Mesodermal cell (in vitro differentiated cells): ENCODE results near the gene TBX10. TPM values are rescaled to one million over a fixed set of nuclear protein-coding genes. Genes with fewer than 3 reads are reported as not detected.
"Not testable (repeated sequence)": the region's sequence is repeated elsewhere in the genome, so short reads cannot be mapped to it uniquely, and the experiment has no call there.

Experiments used
- H3K27ac ChIP-seq: 2 replicates; pipeline ENCODE4 v1.7.0; 2013; ENCODE audit warnings: mild to moderate bottlenecking, low read depth, low read length, moderate library complexity; ENCODE audit not compliant: severe bottlenecking
- H3K36me3 ChIP-seq: 2 replicates; pipeline ENCODE4 v1.7.1; 2013; ENCODE audit warnings: mild to moderate bottlenecking, low read length, moderate library complexity; ENCODE audit not compliant: control insufficient read depth, insufficient read depth
- H3K4me1 ChIP-seq: one replicate; pipeline ENCODE4 v1.7.1; 2013; ENCODE audit warnings: mild to moderate bottlenecking, low read length; ENCODE audit not compliant: insufficient read depth, control insufficient read depth, poor library complexity, severe bottlenecking
- H3K4me3 ChIP-seq: 2 replicates; pipeline ENCODE4 v1.7.0; 2013; ENCODE audit warnings: low read length, control low read depth, mild to moderate bottlenecking; ENCODE audit not compliant: insufficient read depth, poor library complexity, severe bottlenecking; ENCODE audit errors: extremely low read depth
- H3K9me3 ChIP-seq: 2 replicates; pipeline ENCODE4 v1.7.1; 2013; ENCODE audit warnings: mild to moderate bottlenecking, low read length, moderate library complexity; ENCODE audit not compliant: control insufficient read depth
- WGBS, 2 experiments: methylation state at CpG; one replicate each; pipeline ENCODE4 v1.1.5; 2013; ENCODE audit warnings: missing lambda C conversion rate in 2 of 2; ENCODE audit not compliant: insufficient coverage in 2 of 2; 5-methylcytosine and 5-hydroxymethylcytosine counted together
- polyA plus RNA-seq, 2 experiments: library from polyadenylated mRNA; stranded (reverse); fragments of 50-300 nt; gene quantifications; one replicate each; pipeline ENCODE4 v1.2.3, GENCODE V29; 2013

Gene TBX10
- not detected for polyA plus RNA-seq (2013, experiment 1 of 2)
- polyA plus RNA-seq (2013, experiment 2 of 2): not detected

DNA sequence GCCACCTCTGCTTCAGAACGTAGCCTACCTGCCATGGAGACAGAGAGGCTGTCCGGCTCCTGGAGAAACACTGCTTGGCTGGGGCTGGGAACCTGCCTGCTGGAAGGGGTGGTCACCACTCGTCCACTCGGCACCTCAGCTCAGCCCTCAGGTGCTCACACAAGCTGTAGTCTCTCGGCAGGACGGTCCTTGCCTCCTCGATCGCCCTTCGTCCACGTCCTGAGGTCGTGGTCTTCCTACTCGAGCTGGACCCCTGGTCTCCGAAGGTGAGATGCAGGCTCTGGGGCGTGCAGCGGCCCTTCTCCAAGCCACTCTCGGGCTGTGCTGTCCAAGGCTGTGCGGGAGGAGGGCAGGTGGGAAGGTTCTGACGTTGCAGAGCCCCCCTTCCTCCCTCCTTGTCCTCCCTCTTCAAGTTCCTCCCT lies at the start of gene TBX10:
TSS of gene TBX10 (minus strand) at position 326 of the 422 bp plus-strand sequence. CDS start at position 35, 291 bp downstream.
- H3K4me3 ChIP-seq: no peak within 1 kb of the TSS
- H3K36me3 ChIP-seq: no peaks in the 10 kb centered on the region
- WGBS, 2 experiments: 89 to 93% methylated on average over 13 to 16 of the region's 18 CpGs

GRCh38 chr11:67689178-67689577 lies 49.6 kb upstream of the TBX10 start:
- WGBS, 2 experiments: 86 to 100% methylated on average over 1 to 4 of the region's 4 CpGs
- Histone ChIP-seq H3K27ac (no peak overlapping the region), H3K4me3 (no peak overlapping the region), H3K9me3 (no peaks in the 10 kb centered on the region), H3K4me1 (no peaks in the 10 kb centered on the region), H3K36me3 (no peaks in the 10 kb centered on the region)

More for the DNA sequence above, at the start of gene TBX10:
- Histone ChIP-seq H3K4me1 (no peaks in the 10 kb centered on the region), H3K27ac (no peak within 1 kb of the TSS), H3K9me3 (no peaks in the 10 kb centered on the region)

GRCh38 chr11:67687986-67688385 lies 48.4 kb upstream of the TBX10 start:
- no peak overlapping the region for H3K4me3 ChIP-seq
- H3K9me3 ChIP-seq: no peaks in the 10 kb centered on the region
- 86 to 92% methylated on average over 1 of the region's 2 CpGs for WGBS, 2 experiments
- H3K36me3 ChIP-seq: no peaks in the 10 kb centered on the region
- no peak overlapping the region for H3K27ac ChIP-seq
- no peaks in the 10 kb centered on the region for H3K4me1 ChIP-seq

DNA sequence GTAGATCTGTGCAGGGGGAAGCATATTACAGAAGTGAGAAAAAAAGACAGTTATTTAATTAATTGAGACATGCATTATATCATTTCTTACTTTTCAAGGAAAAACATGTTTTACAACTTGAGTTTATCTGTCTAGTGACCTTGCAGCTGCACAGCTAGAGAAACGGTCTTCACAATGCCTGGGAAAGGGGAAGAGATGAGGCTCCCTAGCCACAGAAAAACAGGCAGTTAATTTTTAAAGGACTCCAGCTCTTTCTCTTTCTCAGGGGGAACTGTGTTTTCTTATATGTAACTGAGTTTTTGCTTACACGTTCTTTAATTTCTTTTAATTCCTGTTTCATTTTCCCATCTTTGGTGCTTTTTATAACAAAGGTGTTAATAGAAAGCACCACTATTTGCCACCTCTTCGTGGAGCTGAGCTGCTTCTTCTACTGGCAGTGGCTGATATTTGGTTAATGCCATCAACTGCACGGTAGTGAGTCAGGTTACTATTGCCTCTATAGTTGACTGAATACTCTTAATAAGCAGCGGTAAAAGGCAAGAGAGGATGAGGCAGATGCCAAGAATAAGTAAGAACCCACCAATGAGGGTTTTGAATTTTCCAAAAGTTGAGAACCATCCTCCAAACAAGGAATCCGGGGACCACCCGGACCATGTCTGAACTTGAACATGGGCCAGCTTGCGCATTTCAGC lies 46.2 kb upstream of the TBX10 start:
- H3K9me3 ChIP-seq, H3K27ac ChIP-seq, H3K36me3 ChIP-seq, H3K4me1 ChIP-seq, H3K4me3 ChIP-seq: not testable (repeated sequence)
- WGBS, 2 experiments: 90 to 95% methylated on average over 6 to 7 of the region's 8 CpGs

GRCh38 chr11:67682126-67683034 lies 42.8 kb upstream of the TBX10 start:
- not testable (repeated sequence) for H3K27ac ChIP-seq, H3K4me1 ChIP-seq, H3K4me3 ChIP-seq, H3K9me3 ChIP-seq, H3K36me3 ChIP-seq
- WGBS, 2 experiments: 89 to 95% methylated on average over 10 of the region's 14 CpGs

DNA sequence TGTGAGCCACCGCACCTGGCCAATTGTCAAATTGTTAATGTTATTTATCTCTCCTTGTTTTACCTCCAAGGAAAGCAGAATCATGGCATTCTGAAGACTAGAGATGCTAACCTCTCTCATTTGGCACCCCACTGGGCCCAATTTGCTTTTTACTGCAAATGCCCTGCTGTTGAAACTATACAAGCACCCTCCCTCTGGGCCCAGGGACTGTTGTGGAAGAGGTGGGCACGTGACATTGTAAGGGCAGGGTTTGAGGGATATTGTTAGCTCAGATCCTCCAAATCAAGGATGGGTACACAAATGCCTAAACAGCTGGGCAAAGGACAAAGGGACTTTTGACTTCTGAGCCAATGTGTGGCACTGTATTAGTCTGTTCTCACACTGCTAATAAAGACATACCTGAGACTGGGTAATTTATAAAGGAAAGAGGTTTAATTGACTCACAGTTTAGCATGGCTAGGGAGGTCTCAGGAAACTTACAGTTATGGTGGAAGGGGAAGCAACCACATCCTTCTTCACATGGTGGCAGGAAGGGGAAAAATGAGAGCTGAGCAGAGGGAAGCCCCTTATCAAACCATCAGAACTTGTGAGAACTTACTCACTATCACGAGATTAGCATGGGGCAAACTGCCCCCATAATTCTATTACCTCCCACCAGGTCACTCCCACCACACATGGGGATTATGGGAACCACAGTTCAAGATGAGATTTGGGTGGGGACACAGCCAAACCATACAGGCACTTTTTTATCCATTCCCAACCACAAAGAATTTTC lies 41.3 kb upstream of the TBX10 start:
- no peaks in the 10 kb centered on the region for H3K9me3 ChIP-seq
- no peak overlapping the region for H3K27ac ChIP-seq
- WGBS, 2 experiments: 50 to 83% methylated on average over 1 to 2 of the region's 3 CpGs
- H3K4me3 ChIP-seq: no peak overlapping the region
- no peaks in the 10 kb centered on the region for H3K4me1 ChIP-seq
- no peaks in the 10 kb centered on the region for H3K36me3 ChIP-seq

DNA sequence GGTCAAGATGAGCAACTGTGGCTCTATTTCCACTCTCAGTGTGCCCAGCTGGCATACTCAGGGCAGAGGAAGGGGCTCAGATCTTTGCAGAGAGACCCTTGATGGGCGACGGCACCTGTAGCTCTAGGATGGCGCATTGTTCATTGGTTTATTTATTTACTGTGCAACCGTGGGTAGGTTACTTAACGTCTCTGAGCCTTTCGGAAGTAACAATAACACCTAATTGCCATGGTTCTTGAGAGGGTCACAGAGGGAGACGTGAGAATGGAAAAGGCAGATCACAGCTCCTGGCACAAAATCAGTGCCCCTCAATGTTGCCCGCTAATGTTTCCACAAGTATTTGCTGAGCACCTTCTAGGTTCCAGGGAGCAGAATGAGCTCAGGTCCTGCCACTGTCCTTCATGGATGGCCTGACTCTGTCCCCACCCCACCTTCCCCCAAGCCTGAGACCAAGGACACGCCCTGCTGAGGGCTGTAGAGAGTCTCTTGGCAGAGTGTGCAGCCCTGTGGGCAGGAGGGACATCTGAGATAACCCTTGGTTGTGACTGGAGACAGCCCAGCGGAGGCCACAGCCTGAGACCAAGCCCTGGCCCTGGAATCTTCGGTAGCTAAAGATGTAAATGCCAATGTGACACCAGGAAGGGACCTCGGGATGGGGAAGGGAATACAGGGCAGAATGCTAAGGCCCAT lies 35.6 kb upstream of the TBX10 start:
- 93% methylated on average over 9 to 12 of the region's 12 CpGs for WGBS, 2 experiments
- no peak overlapping the region for H3K27ac ChIP-seq
- H3K9me3 ChIP-seq: no peaks in the 10 kb centered on the region
- no peaks in the 10 kb centered on the region for H3K4me1 ChIP-seq
- no peak overlapping the region for H3K4me3 ChIP-seq
- H3K36me3 ChIP-seq: no peaks in the 10 kb centered on the region

DNA sequence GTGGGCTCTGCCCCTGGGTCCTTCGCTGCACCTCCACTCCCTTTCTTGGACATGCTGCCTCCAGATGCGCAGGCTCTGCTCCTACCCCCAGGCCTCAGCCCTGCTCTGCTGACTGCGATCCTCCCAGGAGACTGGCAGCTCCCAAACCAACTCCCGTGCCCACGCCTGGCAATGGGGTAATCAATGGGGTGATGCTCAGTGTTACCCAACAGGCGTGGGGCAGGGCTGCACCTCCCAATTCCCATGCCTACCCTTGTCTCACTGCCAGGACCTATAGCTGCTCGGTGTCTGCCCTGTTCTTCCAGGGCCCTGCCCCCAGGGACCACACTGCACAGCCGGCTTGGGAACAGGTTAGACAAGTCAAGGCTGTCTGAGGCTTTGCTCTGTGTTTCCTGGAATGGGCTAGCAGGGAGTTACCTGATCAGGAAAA lies 34.9 kb upstream of the TBX10 start, which contains the start of gene ALDH3B2:
TSS of gene ALDH3B2 (minus strand) at position 182 of the 430 bp plus-strand sequence. CDS start 7,688 bp downstream, outside the sequence.
- Histone ChIP-seq H3K9me3 (no peaks in the 10 kb centered on the region), H3K27ac (no peak within 1 kb of the TSS), H3K36me3 (no peaks in the 10 kb centered on the region), H3K4me3 (no peak within 1 kb of the TSS), H3K4me1 (no peaks in the 10 kb centered on the region)
- WGBS, 2 experiments: 77 to 94% methylated on average over 5 to 8 of the region's 8 CpGs

DNA sequence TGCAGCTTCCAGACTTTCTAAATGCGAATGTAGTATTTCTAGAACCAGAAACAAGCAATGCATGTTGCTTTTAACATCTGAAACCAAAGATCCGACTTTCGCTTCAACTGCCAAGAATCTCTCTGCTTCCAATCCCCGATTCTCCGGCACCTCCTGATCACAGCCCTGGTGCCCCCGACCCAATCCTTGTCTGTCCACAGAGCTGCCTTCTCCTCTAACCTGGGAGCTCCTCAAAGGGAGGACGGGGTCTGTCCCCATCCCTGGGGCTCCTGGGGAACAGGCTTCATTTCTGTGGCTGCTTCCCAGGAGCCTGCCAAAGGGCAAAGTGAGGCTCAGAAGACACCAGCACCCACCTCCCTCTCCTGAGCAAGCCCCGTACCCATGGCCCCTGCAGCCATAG lies 34.3 kb upstream of the TBX10 start:
- H3K36me3 ChIP-seq: no peaks in the 10 kb centered on the region
- WGBS, 2 experiments: 75 to 79% methylated on average over 6 to 8 of the region's 8 CpGs
- H3K9me3 ChIP-seq: no peaks in the 10 kb centered on the region
- H3K27ac ChIP-seq: no peak overlapping the region
- H3K4me3 ChIP-seq: no peak overlapping the region
- no peaks in the 10 kb centered on the region for H3K4me1 ChIP-seq

- Histone ChIP-seq H3K9me3 (no peaks in the 10 kb centered on the region), H3K4me1 (no peaks in the 10 kb centered on the region), H3K4me3 (no peak overlapping the region), H3K27ac (no peak overlapping the region), H3K36me3 (no peaks in the 10 kb centered on the region)
- WGBS, 2 experiments: 88 to 89% methylated on average over 4 to 5 of the region's 7 CpGs
Observed at GRCh38 chr11:67673358-67673757, 33.8 kb upstream of the TBX10 start.
